Ovary (tissue), 3 donors: Measurements from ENCODE around the gene NDE1.

ENCODE experiments used
- EP300 ChIP-seq: sonication (generic); formaldehyde crosslinking; IDR thresholded peaks from one replicate; pipeline ENCODE4 v1.6.1; 2017; ENCODE audit warnings: antibody characterized with exemption
- TF ChIP-seq, protein P1 (sequence below), 3 donors: fragments of 450-650 bp in 2 of 3; fragments of 200-600 bp in 1 of 3; IDR thresholded peaks; one replicate each; pipeline versions ENCODE4 v1.5.1 to v1.8.0; 2016 to 2022; ENCODE audit warnings: antibody characterized with exemption in 3 of 3, mild to moderate bottlenecking in 1 of 3
- donor health status: DM: no; HTN: no; CAD: no.

DNA sequence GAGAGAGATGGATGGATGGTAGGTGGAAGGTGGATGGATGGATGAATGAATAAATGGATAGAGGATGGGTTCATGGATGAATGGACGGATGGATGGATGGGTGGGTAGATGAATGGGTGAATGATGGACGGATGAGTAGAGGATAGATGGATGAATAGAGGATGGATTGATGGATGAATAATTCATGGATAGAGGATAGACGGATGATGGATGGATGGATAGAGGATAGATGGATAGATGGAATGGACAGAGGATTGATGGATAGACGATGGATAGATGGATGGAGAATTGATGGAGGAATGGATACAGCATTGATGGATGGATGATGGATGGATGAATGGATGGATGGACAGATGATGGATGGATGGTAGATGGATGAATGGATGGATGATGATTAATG lies 115.1 kb downstream of the NDE1 start:
- TF ChIP-seq, protein P1, sequence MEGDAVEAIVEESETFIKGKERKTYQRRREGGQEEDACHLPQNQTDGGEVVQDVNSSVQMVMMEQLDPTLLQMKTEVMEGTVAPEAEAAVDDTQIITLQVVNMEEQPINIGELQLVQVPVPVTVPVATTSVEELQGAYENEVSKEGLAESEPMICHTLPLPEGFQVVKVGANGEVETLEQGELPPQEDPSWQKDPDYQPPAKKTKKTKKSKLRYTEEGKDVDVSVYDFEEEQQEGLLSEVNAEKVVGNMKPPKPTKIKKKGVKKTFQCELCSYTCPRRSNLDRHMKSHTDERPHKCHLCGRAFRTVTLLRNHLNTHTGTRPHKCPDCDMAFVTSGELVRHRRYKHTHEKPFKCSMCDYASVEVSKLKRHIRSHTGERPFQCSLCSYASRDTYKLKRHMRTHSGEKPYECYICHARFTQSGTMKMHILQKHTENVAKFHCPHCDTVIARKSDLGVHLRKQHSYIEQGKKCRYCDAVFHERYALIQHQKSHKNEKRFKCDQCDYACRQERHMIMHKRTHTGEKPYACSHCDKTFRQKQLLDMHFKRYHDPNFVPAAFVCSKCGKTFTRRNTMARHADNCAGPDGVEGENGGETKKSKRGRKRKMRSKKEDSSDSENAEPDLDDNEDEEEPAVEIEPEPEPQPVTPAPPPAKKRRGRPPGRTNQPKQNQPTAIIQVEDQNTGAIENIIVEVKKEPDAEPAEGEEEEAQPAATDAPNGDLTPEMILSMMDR (IDR thresholded peaks at IDR 0.05): no peak
- TF ChIP-seq EP300: no peak
